DND-41 (cell line): ENCODE results near the gene ANO1.

Experiments
- CTCF ChIP-seq: IDR thresholded peaks from 2 replicates; pipeline ENCODE4 v1.5.1; 2012; ENCODE audit warnings: borderline replicate concordance, low read length, moderate library complexity, mild to moderate bottlenecking; ENCODE audit not compliant: poor library complexity, severe bottlenecking; ENCODE audit errors: extremely low read depth
- EZH2 ChIP-seq: IDR thresholded peaks from 3 replicates; pipeline ENCODE4 v1.6.1; 2012; ENCODE audit warnings: borderline replicate concordance, low read depth, mild to moderate bottlenecking, moderate library complexity, low read length, inconsistent platforms; ENCODE audit not compliant: severe bottlenecking

DNA sequence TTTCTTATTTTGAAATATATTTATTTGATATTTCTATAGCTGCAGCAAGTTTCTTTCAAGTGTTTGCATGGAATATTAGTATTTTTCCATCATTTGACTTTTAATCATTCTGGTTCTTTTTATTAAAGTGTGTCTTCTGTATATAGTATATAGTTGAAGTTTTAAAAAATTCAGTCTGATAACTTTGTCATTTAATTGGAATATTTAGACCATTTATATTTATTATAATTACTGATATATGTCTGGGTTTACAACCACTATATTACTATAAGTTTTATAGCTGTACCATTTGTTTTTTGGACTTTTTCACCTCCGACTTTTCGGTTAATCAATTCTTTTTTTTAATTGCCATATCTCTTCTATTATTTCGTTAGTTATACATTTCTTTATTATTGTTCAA, 22.7 kb upstream of the ANO1 start:
- TF ChIP-seq EZH2 (no peak), CTCF (no peak)
